ENCODE data around the gene DSCAML1.

DSCAML1 gene

GRCh38 chr11:117690484-117691217 lies 106.4 kb downstream of the DSCAML1 start:
- ATAC-seq, result no peak
- TF ChIP-seq ZNF8 (CRISPR knock-in tag; IDR thresholded peaks at IDR 0.05), result no peak
- TF ChIP-seq ZNF565 (CRISPR knock-in tag; conservative IDR thresholded peaks at IDR 0.05; ENCODE audit: low read depth), result no peak
- TF ChIP-seq CSDC2 (CRISPR knock-in tag; IDR thresholded peaks at IDR 0.05), result no peak
- no peak for TF ChIP-seq SNAI2 (CRISPR knock-in tag; IDR thresholded peaks at IDR 0.05)
- no peak for TF ChIP-seq ZC3H10 (CRISPR knock-in tag; IDR thresholded peaks at IDR 0.05)
- TF ChIP-seq, protein P1, sequence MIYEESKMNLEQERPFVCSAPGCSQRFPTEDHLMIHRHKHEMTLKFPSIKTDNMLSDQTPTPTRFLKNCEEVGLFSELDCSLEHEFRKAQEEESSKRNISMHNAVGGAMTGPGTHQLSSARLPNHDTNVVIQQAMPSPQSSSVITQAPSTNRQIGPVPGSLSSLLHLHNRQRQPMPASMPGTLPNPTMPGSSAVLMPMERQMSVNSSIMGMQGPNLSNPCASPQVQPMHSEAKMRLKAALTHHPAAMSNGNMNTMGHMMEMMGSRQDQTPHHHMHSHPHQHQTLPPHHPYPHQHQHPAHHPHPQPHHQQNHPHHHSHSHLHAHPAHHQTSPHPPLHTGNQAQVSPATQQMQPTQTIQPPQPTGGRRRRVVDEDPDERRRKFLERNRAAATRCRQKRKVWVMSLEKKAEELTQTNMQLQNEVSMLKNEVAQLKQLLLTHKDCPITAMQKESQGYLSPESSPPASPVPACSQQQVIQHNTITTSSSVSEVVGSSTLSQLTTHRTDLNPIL (CRISPR knock-in tag; IDR thresholded peaks at IDR 0.05; ENCODE audit: low read depth), result no peak

GRCh38 chr11:117688255-117688797 lies 108.7 kb downstream of the DSCAML1 start:
- ATAC-seq, result no peak

DNA sequence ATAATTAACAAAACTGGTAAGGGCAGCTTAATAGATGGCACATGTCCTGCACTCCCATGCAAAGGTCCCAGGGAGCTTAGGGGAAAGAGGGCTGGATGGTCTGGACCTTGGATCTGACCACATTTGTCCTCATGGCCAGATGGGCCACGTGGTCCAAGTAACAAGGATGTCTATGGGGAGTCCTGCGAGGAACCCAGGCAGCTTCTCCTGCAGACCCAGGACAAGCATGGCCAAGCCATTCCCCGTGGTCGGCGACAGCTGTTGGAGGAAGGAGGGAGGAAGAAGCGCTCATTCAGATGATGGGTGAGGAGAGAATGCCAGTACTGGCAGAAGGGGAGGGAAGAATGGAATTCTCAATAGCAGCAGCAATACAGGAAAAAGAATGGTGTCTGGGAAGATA lies 109.2 kb downstream of the DSCAML1 start:
- no peak for ATAC-seq
- TF ChIP-seq BACH2 (CRISPR knock-in tag; IDR thresholded peaks at IDR 0.05; ENCODE audit: borderline replicate concordance) (no peak), ZC3H10 (CRISPR knock-in tag; IDR thresholded peaks at IDR 0.05) (no peak), ZFP30 (CRISPR knock-in tag; IDR thresholded peaks at IDR 0.05) (no peak), OSR1 (CRISPR knock-in tag; IDR thresholded peaks at IDR 0.05) (no peak), ZNF565 (CRISPR knock-in tag; conservative IDR thresholded peaks at IDR 0.05; ENCODE audit: low read depth) (no peak), ZFP3 (CRISPR knock-in tag; IDR thresholded peaks at IDR 0.05) (no peak)
- TF ChIP-seq, protein P1 (CRISPR knock-in tag; IDR thresholded peaks at IDR 0.05; ENCODE audit: low read depth), result no peak
- TF ChIP-seq, protein P2, sequence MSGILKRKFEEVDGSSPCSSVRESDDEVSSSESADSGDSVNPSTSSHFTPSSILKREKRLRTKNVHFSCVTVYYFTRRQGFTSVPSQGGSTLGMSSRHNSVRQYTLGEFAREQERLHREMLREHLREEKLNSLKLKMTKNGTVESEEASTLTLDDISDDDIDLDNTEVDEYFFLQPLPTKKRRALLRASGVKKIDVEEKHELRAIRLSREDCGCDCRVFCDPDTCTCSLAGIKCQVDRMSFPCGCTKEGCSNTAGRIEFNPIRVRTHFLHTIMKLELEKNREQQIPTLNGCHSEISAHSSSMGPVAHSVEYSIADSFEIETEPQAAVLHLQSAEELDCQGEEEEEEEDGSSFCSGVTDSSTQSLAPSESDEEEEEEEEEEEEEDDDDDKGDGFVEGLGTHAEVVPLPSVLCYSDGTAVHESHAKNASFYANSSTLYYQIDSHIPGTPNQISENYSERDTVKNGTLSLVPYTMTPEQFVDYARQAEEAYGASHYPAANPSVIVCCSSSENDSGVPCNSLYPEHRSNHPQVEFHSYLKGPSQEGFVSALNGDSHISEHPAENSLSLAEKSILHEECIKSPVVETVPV (CRISPR knock-in tag; IDR thresholded peaks at IDR 0.05), result no peak

More at GRCh38 chr11:117688255-117688797, 108.7 kb downstream of the DSCAML1 start:
- no peak for TF ChIP-seq CSDC2 (CRISPR knock-in tag; IDR thresholded peaks at IDR 0.05)
- no peak for TF ChIP-seq ESRRG (CRISPR knock-in tag; IDR thresholded peaks at IDR 0.05)
- TF ChIP-seq ARNTL (CRISPR knock-in tag; IDR thresholded peaks at IDR 0.05; ENCODE audit: borderline replicate concordance, low read depth), result no peak
- no peak for TF ChIP-seq PATZ1 (CRISPR knock-in tag; IDR thresholded peaks at IDR 0.05; ENCODE audit: borderline replicate concordance)
- TF ChIP-seq PPARA (CRISPR knock-in tag; IDR thresholded peaks at IDR 0.05; ENCODE audit: borderline replicate concordance), result no peak
- TF ChIP-seq ZNF565 (CRISPR knock-in tag; conservative IDR thresholded peaks at IDR 0.05; ENCODE audit: low read depth), result no peak
- no peak for TF ChIP-seq ZFP3 (CRISPR knock-in tag; IDR thresholded peaks at IDR 0.05)

GRCh38 chr11:117686711-117687110 lies 110.3 kb downstream of the DSCAML1 start:
- ATAC-seq, result no peak
- TF ChIP-seq ZNF8 (CRISPR knock-in tag; IDR thresholded peaks at IDR 0.05), result no peak
- TF ChIP-seq, protein P1 (CRISPR knock-in tag; IDR thresholded peaks at IDR 0.05; ENCODE audit: low read depth), result no peak
- TF ChIP-seq, protein P3, sequence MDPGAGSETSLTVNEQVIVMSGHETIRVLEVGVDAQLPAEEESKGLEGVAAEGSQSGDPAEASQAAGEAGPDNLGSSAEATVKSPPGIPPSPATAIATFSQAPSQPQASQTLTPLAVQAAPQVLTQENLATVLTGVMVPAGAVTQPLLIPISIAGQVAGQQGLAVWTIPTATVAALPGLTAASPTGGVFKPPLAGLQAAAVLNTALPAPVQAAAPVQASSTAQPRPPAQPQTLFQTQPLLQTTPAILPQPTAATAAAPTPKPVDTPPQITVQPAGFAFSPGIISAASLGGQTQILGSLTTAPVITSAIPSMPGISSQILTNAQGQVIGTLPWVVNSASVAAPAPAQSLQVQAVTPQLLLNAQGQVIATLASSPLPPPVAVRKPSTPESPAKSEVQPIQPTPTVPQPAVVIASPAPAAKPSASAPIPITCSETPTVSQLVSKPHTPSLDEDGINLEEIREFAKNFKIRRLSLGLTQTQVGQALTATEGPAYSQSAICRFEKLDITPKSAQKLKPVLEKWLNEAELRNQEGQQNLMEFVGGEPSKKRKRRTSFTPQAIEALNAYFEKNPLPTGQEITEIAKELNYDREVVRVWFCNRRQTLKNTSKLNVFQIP (CRISPR knock-in tag; IDR thresholded peaks at IDR 0.05; ENCODE audit: borderline replicate concordance, low read depth), result no peak

Data from SK-N-SH treated with all-trans-retinoic acid at 6 μM for 48 hours (cell line).